HepG2 (cell line): ENCODE results near the gene PRKN. TPM values are rescaled to one million over a fixed set of nuclear protein-coding genes. Genes with fewer than 3 reads are reported as not detected.
A peak's percentile ranks its signal among the peaks of the same experiment; 100 is the strongest.

Source experiments
- BHLHE40 ChIP-seq: IDR thresholded peaks from 2 replicates; pipeline ENCODE4 v1.6.1; 2011; ENCODE audit warnings: low read length, improper control_type of control experiment
- BORCS8-MEF2B ChIP-seq: sonication (generic); formaldehyde crosslinking; IDR thresholded peaks from 2 replicates; pipeline ENCODE4 v1.8.0; 2022; ENCODE audit warnings: mild to moderate bottlenecking, missing genetic modification reagents
- CAMTA2 ChIP-seq: sonication (generic); formaldehyde crosslinking; IDR thresholded peaks from 2 replicates; pipeline ENCODE4 v1.4.0; 2020; ENCODE audit warnings: mild to moderate bottlenecking, missing genetic modification reagents, borderline replicate concordance
- FOSL1 ChIP-seq: sonication (generic); formaldehyde crosslinking; IDR thresholded peaks from 2 replicates; pipeline ENCODE4 v1.9.0; 2021; ENCODE audit warnings: missing genetic modification reagents, borderline replicate concordance
- FOSL2 ChIP-seq: sonication (generic); formaldehyde crosslinking; IDR thresholded peaks from 2 replicates; pipeline ENCODE4 v1.4.0; 2020; ENCODE audit warnings: missing genetic modification reagents
- GMEB1 ChIP-seq: sonication (generic); formaldehyde crosslinking; IDR thresholded peaks from 2 replicates; pipeline ENCODE4 v1.5.1; 2020; ENCODE audit warnings: missing genetic modification reagents, mild to moderate bottlenecking, borderline replicate concordance
- HBP1 ChIP-seq: IDR thresholded peaks from 2 replicates; pipeline ENCODE4 v1.6.1; 2016; ENCODE audit warnings: low read depth, control low read depth
- HMGXB3 ChIP-seq: sonication (generic); formaldehyde crosslinking; IDR thresholded peaks from 2 replicates; pipeline ENCODE4 v1.4.0; 2020; ENCODE audit warnings: missing genetic modification reagents, borderline replicate concordance
- MTA1 ChIP-seq: sonication (generic); formaldehyde crosslinking; IDR thresholded peaks from 2 replicates; pipeline ENCODE4 v1.4.0; 2020; ENCODE audit warnings: missing genetic modification reagents, mild to moderate bottlenecking, borderline replicate concordance
- MXD1 ChIP-seq: sonication (generic); formaldehyde crosslinking; IDR thresholded peaks from 2 replicates; pipeline ENCODE4 v1.4.0; 2020; ENCODE audit warnings: mild to moderate bottlenecking, missing genetic modification reagents
- PHF20 ChIP-seq: sonication (generic); formaldehyde crosslinking; IDR thresholded peaks from 2 replicates; pipeline ENCODE4 v1.5.0; 2020; ENCODE audit warnings: mild to moderate bottlenecking, missing genetic modification reagents
- POGZ ChIP-seq: sonication (generic); formaldehyde crosslinking; IDR thresholded peaks from 2 replicates; pipeline ENCODE4 v1.4.0; 2020; ENCODE audit warnings: mild to moderate bottlenecking, missing genetic modification reagents
- RARA ChIP-seq: IDR thresholded peaks from 2 replicates; pipeline ENCODE4 v1.6.1; 2016; ENCODE audit warnings: missing genetic modification reagents, missing compliant biosample characterization
- RFX3 ChIP-seq: IDR thresholded peaks from 2 replicates; pipeline ENCODE4 v1.6.1; 2016; ENCODE audit warnings: missing biosample characterization, missing genetic modification reagents
- SNAPC5 ChIP-seq: sonication (generic); formaldehyde crosslinking; IDR thresholded peaks from 2 replicates; pipeline ENCODE4 v1.8.1; 2023; ENCODE audit warnings: mild to moderate bottlenecking, missing genetic modification reagents, borderline replicate concordance
- TBX3 ChIP-seq: fragments of 450-650 bp; IDR thresholded peaks from 2 replicates; pipeline ENCODE4 v1.6.1; 2017; ENCODE audit warnings: antibody characterized with exemption, mild to moderate bottlenecking, inconsistent platforms, borderline replicate concordance
- TRIM24 ChIP-seq: sonication (generic); formaldehyde crosslinking; IDR thresholded peaks from 2 replicates; pipeline ENCODE4 v1.8.0; 2022; ENCODE audit warnings: mild to moderate bottlenecking, missing genetic modification reagents
- ZNF274 ChIP-seq: sonication (generic); formaldehyde crosslinking; IDR thresholded peaks from 2 replicates; pipeline ENCODE4 v1.5.1; 2020; ENCODE audit warnings: mild to moderate bottlenecking, missing genetic modification reagents
- ZNF350 ChIP-seq: sonication (generic); formaldehyde crosslinking; IDR thresholded peaks from 2 replicates; pipeline ENCODE4 v1.4.0; 2020; ENCODE audit warnings: mild to moderate bottlenecking, low read depth, missing genetic modification reagents, borderline replicate concordance
- ZNF567 ChIP-seq: sonication (generic); formaldehyde crosslinking; IDR thresholded peaks from 2 replicates; pipeline ENCODE4 v1.8.1; 2023; ENCODE audit warnings: mild to moderate bottlenecking, missing genetic modification reagents, borderline replicate concordance
- ZNF773 ChIP-seq: sonication (generic); formaldehyde crosslinking; IDR thresholded peaks from 2 replicates; pipeline ENCODE4 v1.4.0; 2020; ENCODE audit warnings: missing genetic modification reagents, borderline replicate concordance
- polyA plus RNA-seq, 8 experiments: library from polyadenylated mRNA; depleted of rRNA in 3 of 8; stranded (reverse) in 7 of 8; unstranded in 1 of 8; fragments of >200 nt; fragmentation: Illumina TruSeq in 4 of 8; extraction: Trizol in 4 of 8; gene quantifications; 2 replicates each; pipeline versions ENCODE4 v1.2.1 to v1.2.3, GENCODE V29; 2011 to 2016; ENCODE audit warnings: low read depth in 4 of 8, missing spikeins in 1 of 8, mixed read lengths in 1 of 8; ENCODE audit not compliant: insufficient read depth in 1 of 8
- total RNA-seq, 5 experiments: library from RNA; depleted of rRNA; stranded (reverse); fragments of >200 nt; fragmentation: Illumina TruSeq; extraction: Trizol; gene quantifications; 2 replicates each; pipeline ENCODE4 v1.2.3, GENCODE V29; 2016; ENCODE audit warnings: low read depth in 1 of 5

Gene PRKN
- total and polyA plus RNA-seq, 2 of the 13 experiments (the other 11 are each of a cell fraction or from before 2014, with no cell fraction given) = 0.31 to 0.44 TPM

- peak; percentile 97 for TF ChIP-seq RFX3 (CRISPR knock-in tag)
- TF ChIP-seq MXD1 (CRISPR knock-in tag) = peak; percentile 67; the same call in 1 of the 2 replicates
- peak; percentile 32; the same call in 1 of the 2 replicates for TF ChIP-seq MTA1 (CRISPR knock-in tag)
- TF ChIP-seq BHLHE40 = no peak; the same call in 1 of the 2 replicates
- no peak; the same call in 1 of the 2 replicates for TF ChIP-seq ZNF567
- TF ChIP-seq HMGXB3 (CRISPR knock-in tag) = no peak
- TF ChIP-seq ZNF274 (CRISPR knock-in tag) = no peak
- TF ChIP-seq GMEB1 (CRISPR knock-in tag) = peak; percentile 86
- peak; percentile 54; the same call in 1 of the 2 replicates for TF ChIP-seq HBP1 (CRISPR knock-in tag)
- TF ChIP-seq ZNF350 (CRISPR knock-in tag) = peak; percentile 95
- peak; percentile 85; the same call in 1 of the 2 replicates for TF ChIP-seq CAMTA2
- TF ChIP-seq FOSL2 = no peak; the same call in 1 of the 2 replicates
- peak; percentile 79; the same call in 1 of the 2 replicates for TF ChIP-seq TBX3
- peak; percentile 82; the same call in 1 of the 2 replicates for TF ChIP-seq ZNF773 (CRISPR knock-in tag)
- no peak for TF ChIP-seq FOSL1 (CRISPR knock-in tag)
- TF ChIP-seq PHF20 (CRISPR knock-in tag) = peak; percentile 68
- no peak for TF ChIP-seq SNAPC5
- TF ChIP-seq BORCS8-MEF2B (CRISPR knock-in tag) = peak; percentile 28; the same call in 1 of the 2 replicates
- no peak; the same call in 1 of the 2 replicates for TF ChIP-seq RARA (CRISPR knock-in tag)
- TF ChIP-seq POGZ = peak; percentile 89
- TF ChIP-seq TRIM24 (CRISPR knock-in tag) = no peak
Observed at GRCh38 chr6:162727322-162728182, at the start of gene PRKN, which contains the start of gene PACRG (continued).
